Right lobe of liver (tissue), 6 donors: ENCODE data around the gene CHPF. TPM values are rescaled to one million over a fixed set of nuclear protein-coding genes. Genes with fewer than 3 reads are reported as not detected.

Experiments
- ATAC-seq, 4 donors: fragments of 200-7000 bp; cut with Tn5 transposase; one replicate each; pipeline ENCODE4 v1.9.1; 2020; ENCODE audit warnings: mild to moderate bottlenecking in 4 of 4, moderate library complexity in 4 of 4
- DNase-seq, 3 donors: peaks; one replicate each; pipeline ENCODE4 v3.0.0-alpha.2; 2020
- H3K27ac ChIP-seq, 3 donors: fragments of 200-600 bp; one replicate each; pipeline ENCODE4 v1.8.0; 2022
- H3K27me3 ChIP-seq, 2 donors: fragments of 200-600 bp; one replicate each; pipeline ENCODE4 v1.8.0; 2022
- H3K36me3 ChIP-seq, 4 donors: fragments of 200-600 bp; sonication (generic) in 1 of 4; one replicate each; pipeline versions ENCODE4 v1.5.1 to v1.8.0; 2017 to 2022; ENCODE audit warnings: control low read depth in 1 of 4
- H3K4me1 ChIP-seq, 4 donors: fragments of 200-600 bp; sonication (generic) in 1 of 4; one replicate each; pipeline versions ENCODE4 v1.5.1 to v1.8.0; 2017 to 2022; ENCODE audit warnings: control low read depth in 1 of 4
- H3K4me3 ChIP-seq, 3 donors: fragments of 200-600 bp; one replicate each; pipeline ENCODE4 v1.8.0; 2022
- H3K9me3 ChIP-seq, 4 donors: fragments of 200-600 bp; sonication (generic) in 1 of 4; one replicate each; pipeline versions ENCODE4 v1.5.1 to v1.8.0; 2017 to 2022; ENCODE audit warnings: control low read depth in 1 of 4
- POLR2A ChIP-seq: fragments of 450-650 bp; IDR thresholded peaks from one replicate; pipeline ENCODE4 v1.6.1; 2017; ENCODE audit warnings: antibody characterized with exemption, mild to moderate bottlenecking
- WGBS: methylation state at CpG from one replicate; pipeline ENCODE4 v1.1.6; 2018; ENCODE audit warnings: low coverage, low lambda C conversion rate; ENCODE audit not compliant: insufficient coverage; ENCODE audit errors: missing lambda C conversion rate; 5-methylcytosine and 5-hydroxymethylcytosine counted together
- intact Hi-C, 2 donors: fragments of 100-400 bp; cut with DNase I; formaldehyde crosslinking; loops; one replicate each; pipeline versions ENCODE4 v1.11.2 to v1.14.1; 2022
- total RNA-seq, 6 experiments: library from RNA; depleted of rRNA in 2 of 6; stranded (reverse); fragments of >200 nt in 2 of 6; fragmentation: NEBNext Ultra II Directional in 3 of 6; extraction: Animal tissue kit (Norgen Biotek cat#: 25700) in 3 of 6; gene quantifications; one replicate each; pipeline versions ENCODE4 v1.1.0 to v1.2.4, GENCODE V29; 2016 to 2023
- TF ChIP-seq, protein P1 (sequence below), 4 donors: fragments of 200-600 bp in 3 of 4; fragments of 450-650 bp in 1 of 4; IDR thresholded peaks; one replicate each; pipeline versions ENCODE4 v1.5.1 to v1.8.0; 2016 to 2022; ENCODE audit warnings: antibody characterized with exemption in 4 of 4, mild to moderate bottlenecking in 2 of 4
- donor health status: DM: no; HTN: yes; CAD: no.
- donor health status: DM: no; HTN: no; CAD: no.
- donor health status: DM: no; HTN: no; CAD: no.
- donor health status: DM: no; HTN: yes; CAD: no.
- donor health status: DM: no; HTN: yes; CAD: no.

CHPF gene
- total RNA-seq, 6 experiments from 2014 or later: 33.2 to 183 (median 39.6) TPM

- no peaks in the 10 kb centered on the region for H3K36me3 ChIP-seq
- DNase-seq (no peak), ATAC-seq (no peak)
- TF ChIP-seq, protein P1, sequence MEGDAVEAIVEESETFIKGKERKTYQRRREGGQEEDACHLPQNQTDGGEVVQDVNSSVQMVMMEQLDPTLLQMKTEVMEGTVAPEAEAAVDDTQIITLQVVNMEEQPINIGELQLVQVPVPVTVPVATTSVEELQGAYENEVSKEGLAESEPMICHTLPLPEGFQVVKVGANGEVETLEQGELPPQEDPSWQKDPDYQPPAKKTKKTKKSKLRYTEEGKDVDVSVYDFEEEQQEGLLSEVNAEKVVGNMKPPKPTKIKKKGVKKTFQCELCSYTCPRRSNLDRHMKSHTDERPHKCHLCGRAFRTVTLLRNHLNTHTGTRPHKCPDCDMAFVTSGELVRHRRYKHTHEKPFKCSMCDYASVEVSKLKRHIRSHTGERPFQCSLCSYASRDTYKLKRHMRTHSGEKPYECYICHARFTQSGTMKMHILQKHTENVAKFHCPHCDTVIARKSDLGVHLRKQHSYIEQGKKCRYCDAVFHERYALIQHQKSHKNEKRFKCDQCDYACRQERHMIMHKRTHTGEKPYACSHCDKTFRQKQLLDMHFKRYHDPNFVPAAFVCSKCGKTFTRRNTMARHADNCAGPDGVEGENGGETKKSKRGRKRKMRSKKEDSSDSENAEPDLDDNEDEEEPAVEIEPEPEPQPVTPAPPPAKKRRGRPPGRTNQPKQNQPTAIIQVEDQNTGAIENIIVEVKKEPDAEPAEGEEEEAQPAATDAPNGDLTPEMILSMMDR (IDR thresholded peaks at IDR 0.05): no peak
- no peak for TF ChIP-seq POLR2A
- no peaks in the 10 kb centered on the region for H3K27me3 ChIP-seq
- 92% methylated on average over 5 of the region's 6 CpGs for WGBS
- H3K9me3 ChIP-seq: no peaks in the 10 kb centered on the region
- no peak overlapping the region for H3K27ac ChIP-seq
- intact Hi-C loops: no loop called here
- H3K4me1 ChIP-seq: peaks cover 0 to 5% (median 1%) of the 10 kb centered on the region in 4 donors
- H3K4me3 ChIP-seq: no peak overlapping the region
These were observed 25.4 kb upstream of the CHPF start for GRCh38 chr2:219569041-219569440.

DNA sequence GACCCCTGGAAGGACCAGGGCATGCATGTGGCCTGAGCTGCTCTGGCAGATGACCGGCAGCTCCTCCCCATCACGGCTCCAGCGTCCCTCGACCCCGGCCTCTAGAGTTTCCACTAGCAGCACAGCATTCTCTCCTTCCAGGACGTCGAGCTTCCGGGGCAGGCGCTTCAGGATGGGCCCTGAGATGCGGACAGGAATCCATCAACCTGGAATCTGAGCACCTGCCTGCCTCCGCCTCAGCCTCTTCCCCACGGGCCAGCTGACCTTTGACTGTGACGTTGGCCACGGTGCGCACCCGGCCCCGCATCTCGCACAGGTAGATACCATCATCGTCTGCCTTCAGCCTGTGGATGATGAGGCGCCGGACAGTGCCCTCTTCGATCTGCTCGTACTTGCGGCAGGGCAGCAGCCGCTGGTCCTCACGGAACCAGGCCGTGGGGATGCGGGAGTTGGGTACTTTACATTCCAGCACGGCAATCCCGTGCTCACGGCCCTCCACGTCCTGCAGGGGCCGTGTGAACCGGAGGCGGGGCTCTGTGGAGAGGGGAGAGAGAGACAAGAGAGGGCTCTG, 24.3 kb upstream of the CHPF start:
- Histone ChIP-seq H3K27ac (no peak overlapping the region), H3K9me3 (no peaks in the 10 kb centered on the region), H3K4me3 (no peak overlapping the region), H3K4me1 (peaks cover 0 to 5% (median 1%) of the 10 kb centered on the region in 4 donors), H3K27me3 (no peaks in the 10 kb centered on the region), H3K36me3 (no peaks in the 10 kb centered on the region)
- no peak for ATAC-seq
- 95% methylated on average over 20 of the region's 35 CpGs for WGBS
- no peak for DNase-seq
- no peak for TF ChIP-seq POLR2A
- TF ChIP-seq, protein P1 (IDR thresholded peaks at IDR 0.05): no peak
- intact Hi-C loops: no loop called here

- ATAC-seq: no peak
- H3K9me3 ChIP-seq: no peaks in the 10 kb centered on the region
- H3K27ac ChIP-seq: no peak overlapping the region
- no peaks in the 10 kb centered on the region for H3K36me3 ChIP-seq
- no peaks in the 10 kb centered on the region for H3K27me3 ChIP-seq
- no peak for DNase-seq
- 100% methylated on average over 4 of the region's 18 CpGs for WGBS
- no peak overlapping the region for H3K4me3 ChIP-seq
- intact Hi-C loops: no loop called here
- no peak for TF ChIP-seq POLR2A
- TF ChIP-seq, protein P1 (IDR thresholded peaks at IDR 0.05): no peak
- peaks cover 0 to 5% (median 1%) of the 10 kb centered on the region in 4 donors for H3K4me1 ChIP-seq
These were observed 23.5 kb upstream of the CHPF start for GRCh38 chr2:219567131-219567530.

- H3K9me3 ChIP-seq: no peaks in the 10 kb centered on the region
- H3K36me3 ChIP-seq: no peaks in the 10 kb centered on the region
- intact Hi-C loops: no loop called here
- no peak overlapping the region for H3K4me3 ChIP-seq
- TF ChIP-seq POLR2A: no peak
- TF ChIP-seq, protein P1 (IDR thresholded peaks at IDR 0.05): no peak
- DNase-seq (no peak), ATAC-seq (no peak)
- no peaks in the 10 kb centered on the region for H3K27me3 ChIP-seq
- no peak overlapping the region for H3K27ac ChIP-seq
- peaks cover 0 to 5% (median 1%) of the 10 kb centered on the region in 4 donors for H3K4me1 ChIP-seq
- 80% methylated on average over 1 of the region's 11 CpGs for WGBS
These were observed 23.0 kb upstream of the CHPF start for GRCh38 chr2:219566640-219567039.
